ENCODE results near the gene VWC2. TPM values are rescaled to one million over a fixed set of nuclear protein-coding genes. Genes with fewer than 3 reads are reported as not detected.

Gene VWC2
- total and polyA plus RNA-seq, 10 of the 15 experiments (the other 5 are each of a cell fraction or from before 2014, with no cell fraction given) = 0.01 to 0.06 (median 0.03) TPM; not detected in 7

GRCh38 chr7:49850921-49851613 is 77.6 kb downstream of the VWC2 start:
- H4K20me1 ChIP-seq (ENCODE audit: control insufficient read depth, insufficient read depth) = 0 out of 2 replicates have a peak, but pooled peaks cover 2% of the 10 kb centered on the region
- no peaks in the 10 kb centered on the region for H3K79me2 ChIP-seq (ENCODE audit: control insufficient read depth, insufficient read depth, low read length)
- RAD21 ChIA-PET (ENCODE audit: unreplicated experiment) = interaction anchor here (0.7 kb wide), 1 partner anchor 235 kb away, joined by 3 read pairs; no protein-coding TSS in a partner anchor
- no peaks in the 10 kb centered on the region for H3K36me3 ChIP-seq (ENCODE audit: control insufficient read depth in 2 of 2, insufficient read depth in 2 of 2, low read length in 1 of 2)
- H3K4me1 ChIP-seq (ENCODE audit: control insufficient read depth, insufficient read depth, low read length) = no peaks in the 10 kb centered on the region
- ATAC-seq (no peak), DNase-seq (ENCODE audit: low read depth, low spot score) (no peak), FAIRE-seq (no peak)
- POLR2A ChIA-PET = no interaction called here
- peaks cover 0 to 3% of the 10 kb centered on the region in 2 experiments; a peak in 1 of 4 replicates for H3K27me3 ChIP-seq (replicated peaks in 1 of 2; ENCODE audit: control insufficient read depth in 2 of 2, insufficient read depth in 2 of 2, low read length in 1 of 2)
- intact Hi-C loops (cut with micrococcal nuclease; ENCODE audit: unreplicated experiment) = no loop called here
- SMC1A ChIA-PET (ENCODE audit: uncharacterized antibody, unreplicated experiment) = no interaction called here
- H3K4me2 ChIP-seq (ENCODE audit: control insufficient read depth, insufficient read depth) = no peak overlapping the region
- no peak overlapping the region for H3K4me3 ChIP-seq
- BruUV-seq (replicated peaks) = no TSS peak
- H3K27ac ChIP-seq (ENCODE audit: control insufficient read depth, insufficient read depth) = no peak overlapping the region
- H3K9ac ChIP-seq (ENCODE audit: control insufficient read depth, insufficient read depth, low read length) = no peak overlapping the region
- in situ Hi-C loops (cut with MboI) = loop anchor here (10.0 kb wide), 1 partner anchor 1546 kb away; no protein-coding TSS in a partner anchor
- no peak overlapping the region for H2AFZ ChIP-seq (ENCODE audit: control insufficient read depth, low read depth, low read length)
- H3K9me3 ChIP-seq (replicated peaks; ENCODE audit: control insufficient read depth, insufficient read depth, low read length) = no peaks in the 10 kb centered on the region
- TF ChIP-seq ELK1 (IDR thresholded peaks at IDR 0.05; ENCODE audit: low read depth, low read length) (no peak), NFXL1 (IDR thresholded peaks at IDR 0.05; ENCODE audit: borderline replicate concordance) (no peak), POLR2AphosphoS2 (IDR thresholded peaks at IDR 0.05; ENCODE audit: low read depth, low read length) (no peak), ATF7 (IDR thresholded peaks at IDR 0.05; ENCODE audit: low read depth) (no peak), ZNF687 (IDR thresholded peaks at IDR 0.05) (no peak), FOXM1 (IDR thresholded peaks at IDR 0.05; ENCODE audit: low read depth, low read length) (no peak), CHD2 (IDR thresholded peaks at IDR 0.05; ENCODE audit: borderline replicate concordance, low read depth, low read length) (no peak), MEF2B (IDR thresholded peaks at IDR 0.05; ENCODE audit: partially characterized antibody, poor library complexity, severe bottlenecking) (no peak), HDAC6 (IDR thresholded peaks at IDR 0.05; ENCODE audit: unreplicated experiment) (no peak), BRCA1 (IDR thresholded peaks at IDR 0.05; ENCODE audit: low read depth, low read length) (no peak), SREBF2 (IDR thresholded peaks at IDR 0.05; ENCODE audit: low read length) (no peak), E2F4 (IDR thresholded peaks at IDR 0.05; ENCODE audit: low read depth, low read length) (no peak), PAX8 (IDR thresholded peaks at IDR 0.05) (no peak), STAT3 (IDR thresholded peaks at IDR 0.05; ENCODE audit: low read depth, low read length) (no peak), USF1 (IDR thresholded peaks at IDR 0.05; ENCODE audit: borderline replicate concordance, extremely low read length, insufficient read depth, low read depth, low read length) (no peak)
- CTCF ChIA-PET = interaction anchor here (1.4 kb wide), 2 partner anchors 850 to 1552 kb away, joined by 3 to 5 read pairs; no protein-coding TSS in a partner anchor
- WGBS (ENCODE audit: insufficient coverage, insufficient replicate concordance, low lambda C conversion rate, missing lambda C conversion rate) = 35% methylated on average over 10 of the region's 10 CpGs
